Colonic mucosa (tissue), 4 donors: ENCODE data around the gene APOBEC3G. TPM values are rescaled to one million over a fixed set of nuclear protein-coding genes. Genes with fewer than 3 reads are reported as not detected.

Experiments used
- DNase-seq: peaks from one replicate; pipeline ENCODE4 v3.0.0-alpha.2; 2020
- H3K27ac ChIP-seq: fragments of 200-600 bp; one replicate; pipeline ENCODE4 v1.8.0; 2021
- H3K27me3 ChIP-seq: fragments of 200-600 bp; one replicate; pipeline ENCODE4 v1.8.0; 2021
- H3K36me3 ChIP-seq: fragments of 200-600 bp; one replicate; pipeline ENCODE4 v1.8.0; 2021
- H3K4me1 ChIP-seq: fragments of 200-600 bp; one replicate; pipeline ENCODE4 v1.8.0; 2021; ENCODE audit warnings: mild to moderate bottlenecking
- H3K4me3 ChIP-seq: fragments of 200-600 bp; one replicate; pipeline ENCODE4 v1.8.0; 2021
- H3K9ac ChIP-seq, 2 donors: one replicate each; pipeline ENCODE4 v1.7.0; 2013; ENCODE audit warnings: control low read depth in 2 of 2, low read depth in 2 of 2, low read length in 2 of 2
- H3K9me3 ChIP-seq: fragments of 200-600 bp; one replicate; pipeline ENCODE4 v1.8.0; 2021
- CTCF ChIP-seq: fragments of 200-600 bp; IDR thresholded peaks from one replicate; pipeline ENCODE4 v1.8.0; 2022; ENCODE audit warnings: antibody characterized with exemption, mild to moderate bottlenecking
- intact Hi-C: fragments of 100-400 bp; cut with DNase I; formaldehyde crosslinking; loops from one replicate; pipeline ENCODE4 v1.14.1; 2022
- total RNA-seq, 2 donors: library from RNA; stranded (reverse); fragmentation: NEBNext Ultra II Directional in 1 of 2; extraction: Animal tissue kit (Norgen Biotek cat#: 25700) in 1 of 2; gene quantifications; one replicate each; pipeline ENCODE4 v1.2.1, GENCODE V29; 2021
- donor health status: healthy.
- donor health status: DM: no; HTN: no; CAD: no.
- donor health status: DM: no; HTN: no; CAD: no.

The APOBEC3G gene
- total RNA-seq, 2 donors from 2014 or later = 2.1 to 3.9 TPM

GRCh38 chr22:39081016-39081415, 3.9 kb downstream of the APOBEC3G start:
- DNase-seq = no peak
- TF ChIP-seq CTCF = no peak
- H3K27ac ChIP-seq = no peak overlapping the region
- H3K27me3 ChIP-seq = no peaks in the 10 kb centered on the region
- intact Hi-C loops = no loop called here
- no peaks in the 10 kb centered on the region for H3K9me3 ChIP-seq
- H3K4me3 ChIP-seq = no peak overlapping the region
- H3K4me1 ChIP-seq = no peaks in the 10 kb centered on the region
- no peaks in the 10 kb centered on the region for H3K36me3 ChIP-seq
- no peak overlapping the region for H3K9ac ChIP-seq

GRCh38 chr22:39081598-39081997, 4.5 kb downstream of the APOBEC3G start:
- Histone ChIP-seq H3K27me3 (no peaks in the 10 kb centered on the region), H3K9ac (no peak overlapping the region), H3K4me3 (no peak overlapping the region), H3K36me3 (no peaks in the 10 kb centered on the region), H3K27ac (no peak overlapping the region), H3K9me3 (no peaks in the 10 kb centered on the region), H3K4me1 (no peaks in the 10 kb centered on the region)
- no peak for DNase-seq
- intact Hi-C loops = no loop called here
- no peak for TF ChIP-seq CTCF

- no peak for TF ChIP-seq CTCF
- intact Hi-C loops = no loop called here
- no peak for DNase-seq
- H3K9ac ChIP-seq = no peak overlapping the region
- no peak overlapping the region for H3K4me3 ChIP-seq
- H3K27ac ChIP-seq = no peak overlapping the region
- no peaks in the 10 kb centered on the region for H3K9me3 ChIP-seq
- H3K27me3 ChIP-seq = no peaks in the 10 kb centered on the region
- H3K36me3 ChIP-seq = no peaks in the 10 kb centered on the region
- H3K4me1 ChIP-seq = no peaks in the 10 kb centered on the region
Measured at GRCh38 chr22:39083212-39084165, 6.4 kb downstream of the APOBEC3G start.

- H3K27me3 ChIP-seq = no peaks in the 10 kb centered on the region
- no peaks in the 10 kb centered on the region for H3K36me3 ChIP-seq
- no peaks in the 10 kb centered on the region for H3K9me3 ChIP-seq
- no peak for DNase-seq
- intact Hi-C loops = no loop called here
- no peaks in the 10 kb centered on the region for H3K4me1 ChIP-seq
- no peak overlapping the region for H3K9ac ChIP-seq
- TF ChIP-seq CTCF = no peak
- H3K4me3 ChIP-seq = no peak overlapping the region
- H3K27ac ChIP-seq = no peak overlapping the region
Measured at GRCh38 chr22:39084666-39085065, 7.6 kb downstream of the APOBEC3G start.

GRCh38 chr22:39087098-39087497, 10.0 kb downstream of the APOBEC3G start:
- Histone ChIP-seq H3K4me1 (no peaks in the 10 kb centered on the region), H3K9me3 (no peaks in the 10 kb centered on the region), H3K36me3 (no peaks in the 10 kb centered on the region), H3K27me3 (no peaks in the 10 kb centered on the region), H3K9ac (no peak overlapping the region), H3K4me3 (no peak overlapping the region), H3K27ac (no peak overlapping the region)
- intact Hi-C loops = no loop called here
- no peak for DNase-seq
- TF ChIP-seq CTCF = no peak
